Muscle layer of duodenum (tissue), 2 donors: ENCODE measurements around the gene UBE2Q2.
"Not testable (repeated sequence)": the region's sequence is repeated elsewhere in the genome, so short reads cannot be mapped to it uniquely, and the experiment has no call there.

Experiments used
- H3K27ac ChIP-seq: one replicate; pipeline ENCODE4 v1.7.0; 2013; ENCODE audit warnings: mild to moderate bottlenecking, low read length
- H3K27me3 ChIP-seq: one replicate; pipeline ENCODE4 v1.7.0; 2013; ENCODE audit warnings: low read depth, mild to moderate bottlenecking, control low read depth, low read length
- H3K36me3 ChIP-seq, 2 donors: one replicate each; pipeline ENCODE4 v1.7.0; 2013; ENCODE audit warnings: low read length in 2 of 2, control low read depth in 1 of 2, mild to moderate bottlenecking in 1 of 2; ENCODE audit not compliant: insufficient read depth in 2 of 2, control insufficient read depth in 1 of 2
- H3K4me1 ChIP-seq, 2 donors: one replicate each; pipeline ENCODE4 v1.7.0; 2013; ENCODE audit warnings: low read length in 2 of 2, mild to moderate bottlenecking in 2 of 2, control low read depth in 1 of 2, moderate library complexity in 1 of 2; ENCODE audit not compliant: insufficient read depth in 2 of 2, control insufficient read depth in 1 of 2
- H3K4me3 ChIP-seq, 2 donors: one replicate each; pipeline ENCODE4 v1.7.0; 2013; ENCODE audit warnings: low read length in 2 of 2, low read depth in 1 of 2, mild to moderate bottlenecking in 1 of 2
- H3K9me3 ChIP-seq, 2 donors: one replicate each; pipeline ENCODE4 v1.7.0; 2013; ENCODE audit warnings: low read length in 2 of 2, control low read depth in 1 of 2, mild to moderate bottlenecking in 1 of 2; ENCODE audit not compliant: control insufficient read depth in 1 of 2
- donor health status: healthy.

UBE2Q2 gene

DNA sequence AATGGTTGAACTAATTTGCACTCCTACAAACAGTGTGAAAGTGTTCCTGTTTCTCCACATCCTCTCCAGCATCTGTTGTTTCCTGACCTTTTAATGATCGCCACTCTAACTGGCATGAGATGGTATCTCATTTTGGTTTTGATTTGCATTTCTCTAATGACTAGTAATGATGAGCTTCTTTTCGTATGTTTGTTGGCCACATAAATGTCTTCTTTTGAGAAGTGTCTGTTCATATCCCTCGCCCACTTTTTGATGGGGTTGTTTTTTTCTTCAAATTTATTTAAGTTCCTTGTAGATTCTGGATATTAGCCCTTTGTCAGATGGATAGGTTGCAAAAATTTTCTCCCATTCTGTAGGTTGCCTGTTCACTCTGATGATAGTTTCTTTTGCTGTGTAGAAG lies 67.1 kb downstream of the UBE2Q2 start:
- H3K27me3 ChIP-seq, H3K4me3 ChIP-seq, H3K4me1 ChIP-seq, H3K9me3 ChIP-seq, H3K27ac ChIP-seq: not testable (repeated sequence)
- peaks cover 17 to 32% of the 10 kb centered on the region in 2 donors for H3K36me3 ChIP-seq

DNA sequence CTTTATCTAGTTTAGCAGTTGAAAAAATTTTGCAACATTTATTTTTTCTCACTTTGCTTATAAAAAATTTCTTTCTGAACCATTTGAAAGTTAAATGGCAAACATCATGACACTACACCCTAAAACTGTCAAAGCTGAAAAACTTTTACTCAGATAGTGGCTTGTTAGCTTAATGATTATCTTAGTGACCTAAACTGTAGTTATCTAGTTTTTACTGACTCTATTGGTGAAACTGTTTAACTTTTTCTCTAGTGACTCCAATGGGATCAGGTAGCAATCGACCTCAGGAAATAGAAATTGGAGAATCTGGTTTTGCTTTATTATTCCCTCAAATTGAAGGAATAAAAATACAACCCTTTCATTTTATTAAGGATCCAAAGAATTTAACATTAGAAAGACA lies 73.7 kb downstream of the UBE2Q2 start:
- Histone ChIP-seq H3K4me3 (no peak overlapping the region), H3K27me3 (no peaks in the 10 kb centered on the region), H3K27ac (no peak overlapping the region)

DNA sequence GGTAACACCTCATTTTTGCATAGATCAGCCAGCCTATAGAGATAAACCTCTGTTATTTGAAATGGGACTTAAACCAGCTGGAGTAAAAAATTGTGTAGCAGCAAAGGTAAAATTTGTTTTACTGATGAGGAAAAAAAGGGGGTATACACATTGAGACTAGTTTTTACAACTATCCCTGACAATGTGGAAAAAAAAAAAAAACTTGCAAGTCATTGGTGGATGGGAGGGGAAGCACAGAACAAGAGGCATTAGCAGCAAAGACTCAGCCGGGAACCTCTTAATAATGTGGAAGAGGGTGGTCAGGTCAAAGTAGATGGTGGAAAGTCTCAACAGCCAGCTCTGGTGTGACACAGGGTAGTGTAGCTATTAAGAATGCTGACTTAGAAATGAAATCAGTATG lies 74.9 kb downstream of the UBE2Q2 start:
- no peaks in the 10 kb centered on the region for H3K27me3 ChIP-seq

More for the DNA sequence above, 73.7 kb downstream of the UBE2Q2 start:
- Histone ChIP-seq H3K4me1 (peaks cover 0 to 2% of the 10 kb centered on the region in 2 donors), H3K9me3 (no peaks in the 10 kb centered on the region), H3K36me3 (peaks cover 33 to 38% of the 10 kb centered on the region in 2 donors)

DNA sequence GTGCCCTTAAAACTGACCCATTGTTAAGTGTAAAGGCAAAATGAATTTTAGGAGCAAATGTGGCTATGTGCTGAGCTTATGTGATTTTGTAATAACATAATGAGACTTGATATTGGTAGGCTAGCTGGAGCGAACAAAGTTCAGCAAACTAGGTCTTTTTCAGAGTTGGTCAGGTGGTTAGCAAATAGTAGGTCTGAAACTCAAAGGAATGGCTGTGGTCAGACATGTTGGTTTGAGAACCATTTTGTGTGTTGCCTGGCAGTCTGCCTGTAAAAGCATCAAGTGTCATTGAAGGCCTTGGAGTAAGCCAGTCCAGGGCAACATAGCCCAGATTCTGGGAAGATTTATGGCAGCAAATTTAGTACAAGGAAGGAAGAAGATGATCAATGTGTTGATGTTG lies 76.8 kb downstream of the UBE2Q2 start:
- H3K27me3 ChIP-seq, result no peaks in the 10 kb centered on the region
- H3K9me3 ChIP-seq, result no peaks in the 10 kb centered on the region
- H3K27ac ChIP-seq, result no peak overlapping the region
- H3K36me3 ChIP-seq, result peaks cover 15 to 16% of the 10 kb centered on the region in 2 donors
- H3K4me1 ChIP-seq, result peaks cover 0 to 11% of the 10 kb centered on the region in 2 donors
- H3K4me3 ChIP-seq, result no peak overlapping the region

More for the DNA sequence above, 74.9 kb downstream of the UBE2Q2 start:
- Histone ChIP-seq H3K36me3 (peaks cover 32 to 34% of the 10 kb centered on the region in 2 donors), H3K4me1 (peaks cover 0 to 11% of the 10 kb centered on the region in 2 donors), H3K27ac (no peak overlapping the region), H3K4me3 (no peak overlapping the region), H3K9me3 (no peaks in the 10 kb centered on the region)

DNA sequence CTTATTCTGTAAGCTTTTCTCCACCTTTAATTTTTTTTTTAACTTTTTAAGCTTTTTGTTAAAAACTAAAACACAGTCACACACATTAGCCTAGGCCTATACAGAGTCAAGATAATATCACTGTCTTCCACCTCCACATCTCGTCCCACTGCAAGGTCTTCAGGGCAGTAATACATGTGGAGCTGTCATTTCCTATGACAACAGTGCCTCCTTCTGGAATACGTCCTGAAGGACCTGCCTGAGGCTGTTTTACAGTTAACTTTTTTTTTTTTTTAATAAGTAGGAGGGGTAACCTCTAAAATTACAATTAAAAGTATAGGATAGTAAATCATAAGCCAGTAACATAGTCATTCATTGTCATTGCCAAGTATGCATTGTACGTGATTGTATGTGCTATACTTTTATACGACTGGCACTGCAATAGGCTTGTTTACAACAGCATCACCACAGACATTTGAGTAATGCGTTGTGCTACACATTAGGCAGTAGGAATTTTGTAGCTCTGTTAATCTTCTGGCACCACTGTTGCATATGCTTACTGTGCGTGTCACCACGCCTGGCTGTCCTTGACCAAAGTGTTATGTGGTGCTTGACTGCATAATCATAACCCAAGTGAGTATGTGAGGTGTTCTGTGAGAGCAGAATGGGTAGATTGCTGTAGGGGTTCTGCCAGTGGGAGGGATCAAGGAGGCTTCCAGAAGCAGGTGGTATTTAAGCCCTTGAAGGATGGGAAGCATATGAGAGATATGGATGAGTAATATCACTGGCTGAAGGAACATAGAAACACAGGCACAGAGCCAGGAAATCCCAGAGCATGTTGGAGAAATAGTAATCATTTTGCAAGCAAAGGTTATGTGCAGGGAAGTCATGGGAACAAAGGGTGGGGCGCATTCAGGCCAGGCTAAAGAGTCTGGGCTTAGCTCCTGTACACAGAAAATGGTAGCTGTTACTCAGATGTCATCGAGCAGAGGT lies 78.8 kb downstream of the UBE2Q2 start:
- Histone ChIP-seq H3K36me3 (peaks cover 11 to 14% of the 10 kb centered on the region in 2 donors), H3K27me3 (no peaks in the 10 kb centered on the region), H3K4me3 (no peak overlapping the region), H3K27ac (no peak overlapping the region), H3K4me1 (peaks cover 0 to 11% of the 10 kb centered on the region in 2 donors), H3K9me3 (no peaks in the 10 kb centered on the region)

DNA sequence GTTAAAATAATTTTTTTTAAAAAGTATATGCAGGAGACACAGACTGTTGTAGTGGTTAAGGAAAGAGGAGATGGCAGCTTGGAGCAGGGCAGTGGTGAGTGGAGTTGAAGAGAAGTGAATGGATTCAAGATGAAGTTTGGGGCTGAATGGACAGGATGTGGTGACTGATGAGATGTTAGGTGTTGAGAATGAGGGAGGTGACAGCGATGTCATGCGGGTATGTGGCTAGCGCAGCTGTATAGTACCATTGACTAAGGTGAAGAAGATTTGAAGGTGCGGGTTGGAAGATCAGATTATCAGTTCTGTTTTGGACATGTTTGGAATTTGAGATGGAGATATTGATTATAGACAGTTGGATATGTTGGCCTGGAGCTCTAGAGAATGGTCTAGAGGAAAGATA lies 80.5 kb downstream of the UBE2Q2 start:
- Histone ChIP-seq H3K36me3 (peaks cover 0 to under 1% of the 10 kb centered on the region in 2 donors), H3K4me1 (peaks cover 0 to 11% of the 10 kb centered on the region in 2 donors), H3K4me3 (no peak overlapping the region), H3K9me3 (no peaks in the 10 kb centered on the region), H3K27me3 (no peaks in the 10 kb centered on the region), H3K27ac (no peak overlapping the region)

DNA sequence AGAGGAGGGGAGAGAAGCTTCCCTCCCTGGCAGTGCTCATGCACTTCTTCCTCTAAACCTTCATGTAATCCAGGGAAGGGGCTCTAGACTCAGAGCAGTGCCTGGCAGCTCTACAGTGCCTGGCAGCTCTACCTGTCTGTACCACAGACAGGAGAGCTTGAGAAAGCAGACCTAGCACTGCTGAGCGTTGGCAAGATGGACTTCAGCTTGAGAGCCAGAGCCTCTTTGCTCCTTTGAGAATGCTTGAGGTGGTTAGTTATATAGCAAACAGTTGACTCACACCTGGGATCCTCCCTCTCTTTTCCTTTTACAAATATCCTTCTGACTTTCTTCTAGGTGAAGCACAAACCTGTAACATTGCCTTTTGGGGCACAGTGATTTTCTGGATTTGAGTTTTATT lies 81.3 kb downstream of the UBE2Q2 start:
- Histone ChIP-seq H3K27ac (no peak overlapping the region), H3K4me3 (no peak overlapping the region), H3K36me3 (no peaks in the 10 kb centered on the region), H3K27me3 (no peaks in the 10 kb centered on the region), H3K9me3 (no peaks in the 10 kb centered on the region), H3K4me1 (peaks cover 0 to 11% of the 10 kb centered on the region in 2 donors)

DNA sequence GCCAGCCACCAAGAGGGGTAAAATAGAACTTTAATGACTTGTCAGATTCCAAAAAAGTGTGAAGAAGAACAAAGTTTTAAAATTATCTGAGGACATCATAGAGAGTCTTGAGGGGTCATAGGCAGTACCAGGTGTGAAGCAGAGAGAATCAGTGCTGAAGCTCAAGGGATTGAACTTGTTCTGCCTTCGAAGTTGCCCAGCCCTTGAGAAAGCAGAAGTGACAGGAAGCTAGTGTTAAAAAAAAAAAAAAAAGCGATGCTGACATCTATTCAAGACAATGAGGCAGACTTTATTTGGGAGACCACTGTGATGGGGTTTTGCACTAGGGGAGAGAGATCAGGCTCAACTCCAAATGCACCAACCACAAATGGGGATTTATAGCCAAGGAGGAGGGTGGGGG lies 82.2 kb downstream of the UBE2Q2 start:
- Histone ChIP-seq H3K9me3 (no peaks in the 10 kb centered on the region), H3K4me1 (peaks cover 0 to 11% of the 10 kb centered on the region in 2 donors), H3K27ac (no peak overlapping the region), H3K27me3 (no peaks in the 10 kb centered on the region), H3K4me3 (no peak overlapping the region), H3K36me3 (no peaks in the 10 kb centered on the region)

DNA sequence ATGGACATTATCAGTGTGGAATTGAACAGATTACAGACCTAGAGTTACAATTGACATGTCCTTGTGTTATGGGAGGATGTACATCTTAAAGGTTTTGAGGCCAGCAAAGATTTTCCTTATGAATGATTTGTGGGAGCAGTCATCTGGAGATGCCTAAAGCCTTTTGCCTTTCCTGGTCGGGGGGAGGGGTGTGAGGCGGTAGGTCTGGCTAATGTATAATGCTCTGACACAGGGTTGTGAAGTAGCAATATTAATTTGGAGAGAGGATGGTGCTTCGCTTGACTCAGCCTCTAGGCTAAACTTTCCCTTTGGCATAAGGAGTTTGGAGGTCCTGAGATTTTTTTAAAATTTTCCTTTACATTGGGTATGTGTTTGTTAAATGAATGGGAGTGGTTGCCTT lies 83.7 kb downstream of the UBE2Q2 start:
- no peaks in the 10 kb centered on the region for H3K27me3 ChIP-seq
- H3K4me1 ChIP-seq, result peaks cover 0 to 9% of the 10 kb centered on the region in 2 donors
- peaks cover 5 to 6% of the 10 kb centered on the region in 2 donors for H3K36me3 ChIP-seq
- H3K27ac ChIP-seq, result no peak overlapping the region
- H3K9me3 ChIP-seq, result no peaks in the 10 kb centered on the region
- H3K4me3 ChIP-seq, result no peak overlapping the region

DNA sequence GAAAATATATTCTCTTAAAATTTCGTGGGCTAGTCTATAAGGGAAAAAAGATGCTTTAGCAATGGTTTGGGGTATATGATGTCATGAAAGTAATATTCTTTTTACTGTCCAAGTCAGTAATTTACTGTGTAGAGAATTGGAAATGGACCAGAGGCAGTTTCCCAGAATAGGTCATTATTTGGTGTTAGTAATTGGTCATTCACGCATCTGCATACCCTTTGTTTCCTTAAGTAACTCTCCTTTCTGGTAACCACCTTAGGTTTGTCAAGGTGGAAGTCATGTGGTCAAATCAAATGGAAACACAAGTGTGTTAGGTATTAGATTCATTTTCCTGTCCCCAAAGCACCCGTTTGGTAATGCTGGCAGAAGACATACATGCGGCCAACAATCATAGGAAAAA lies 84.4 kb downstream of the UBE2Q2 start:
- Histone ChIP-seq H3K4me3 (no peak overlapping the region), H3K4me1 (peaks cover 0 to 3% of the 10 kb centered on the region in 2 donors), H3K27ac (no peak overlapping the region), H3K9me3 (no peaks in the 10 kb centered on the region), H3K36me3 (peaks cover 9 to 10% of the 10 kb centered on the region in 2 donors), H3K27me3 (no peaks in the 10 kb centered on the region)

DNA sequence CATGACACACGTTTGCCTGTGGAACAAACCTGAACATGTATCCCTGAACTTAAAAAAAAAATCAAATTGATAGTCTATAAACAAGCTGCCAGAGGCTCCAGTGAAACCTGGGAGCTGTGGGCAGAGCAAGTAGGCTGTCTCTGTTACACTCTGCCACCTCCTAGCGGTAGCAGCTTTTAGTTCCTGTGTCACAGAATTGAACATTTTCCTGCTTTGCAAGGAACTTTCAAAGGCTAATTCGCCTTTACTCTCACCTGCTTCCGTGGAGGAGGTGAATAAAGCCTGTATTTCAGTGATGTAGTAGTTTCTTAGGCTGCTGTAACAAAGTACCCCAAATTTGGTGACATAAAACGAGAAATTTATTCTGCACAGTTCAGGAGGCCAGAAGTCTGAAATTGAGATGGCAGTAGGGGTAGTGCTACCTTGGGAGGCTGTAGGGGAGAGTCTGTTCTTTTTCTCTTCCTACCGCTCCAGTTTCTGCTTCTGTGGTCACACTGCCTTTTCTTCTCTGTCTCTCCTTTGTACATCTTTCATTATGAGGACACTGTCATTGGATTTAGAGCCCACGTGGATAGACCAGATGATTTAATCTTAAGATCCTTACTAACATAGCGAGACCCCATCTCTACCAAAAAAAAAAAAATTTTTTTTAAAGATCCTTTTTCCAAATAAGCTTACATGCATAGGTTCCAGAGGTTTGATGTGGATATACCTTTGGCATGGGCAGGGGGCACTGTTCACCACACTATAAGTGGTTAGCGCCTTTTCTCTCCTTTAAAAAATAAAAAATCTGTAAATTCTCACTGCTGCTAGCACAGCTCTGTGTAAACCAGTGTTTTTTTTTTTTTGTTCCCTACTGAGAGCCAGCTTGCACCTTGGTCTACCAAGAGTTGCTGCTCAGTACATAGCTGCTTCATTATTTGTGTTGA lies 85.7 kb downstream of the UBE2Q2 start:
- Histone ChIP-seq H3K4me3 (no peak overlapping the region), H3K4me1 (no peaks in the 10 kb centered on the region), H3K36me3 (peaks cover 18% of the 10 kb centered on the region in 2 donors), H3K27ac (no peak overlapping the region), H3K27me3 (no peaks in the 10 kb centered on the region), H3K9me3 (no peaks in the 10 kb centered on the region)
